Brain pericyte (primary cell): ENCODE data around the gene HYLS1.

Experiments used
- DNase-seq: peaks from one replicate; pipeline ENCODE4 v3.0.0-alpha.2; 2012; ENCODE audit warnings: low read depth, low spot score

HYLS1 gene

GRCh38 chr11:125934473-125934872 lies 47.0 kb downstream of the HYLS1 start:
- no peak for DNase-seq

- no peak for DNase-seq
Measured at GRCh38 chr11:125935056-125935455, 47.6 kb downstream of the HYLS1 start.

GRCh38 chr11:125935618-125936199 lies 48.2 kb downstream of the HYLS1 start:
- DNase-seq = no peak

- no peak for DNase-seq
Measured at GRCh38 chr11:125938418-125938817, 51.0 kb downstream of the HYLS1 start.

GRCh38 chr11:125939081-125939521 lies 51.6 kb downstream of the HYLS1 start:
- no peak for DNase-seq

- DNase-seq = no peak
Measured at GRCh38 chr11:125940145-125940544, 52.7 kb downstream of the HYLS1 start.

GRCh38 chr11:125941267-125941618 lies 53.8 kb downstream of the HYLS1 start:
- DNase-seq = no peak

GRCh38 chr11:125941619-125942611 lies 54.4 kb downstream of the HYLS1 start:
- no peak for DNase-seq

GRCh38 chr11:125942771-125943428 lies 55.4 kb downstream of the HYLS1 start:
- DNase-seq = no peak

GRCh38 chr11:125943661-125944349 lies 56.3 kb downstream of the HYLS1 start:
- DNase-seq = no peak

GRCh38 chr11:125944350-125945010 lies 57.0 kb downstream of the HYLS1 start:
- no peak for DNase-seq

- no peak for DNase-seq
Measured at GRCh38 chr11:125945011-125945796, 57.7 kb downstream of the HYLS1 start.

GRCh38 chr11:125945797-125946520 lies 58.5 kb downstream of the HYLS1 start, which contains the start of gene VSIG10L2:
Gene VSIG10L2 (plus strand): TSS chr11:125946044. CDS start chr11:125946056, 12 bp downstream.
- no peak for DNase-seq

- DNase-seq = no peak
Measured at GRCh38 chr11:125946712-125947418, 59.4 kb downstream of the HYLS1 start.

GRCh38 chr11:125947419-125948277 lies 60.2 kb downstream of the HYLS1 start:
- DNase-seq = no peak

- no peak for DNase-seq
Measured at GRCh38 chr11:125948278-125949051, 61.0 kb downstream of the HYLS1 start.
